Measurements from ENCODE around the gene IFI6. TPM values are rescaled to one million over a fixed set of nuclear protein-coding genes. Genes with fewer than 3 reads are reported as not detected.

IFI6 gene, protein sequence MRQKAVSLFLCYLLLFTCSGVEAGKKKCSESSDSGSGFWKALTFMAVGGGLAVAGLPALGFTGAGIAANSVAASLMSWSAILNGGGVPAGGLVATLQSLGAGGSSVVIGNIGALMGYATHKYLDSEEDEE
- 266 TPM for total RNA-seq
- 231 TPM for polyA plus RNA-seq
- long read RNA-seq, donor 1, transcript IFI6-202 (5 exons, 841 nt) = major isoform, 14 of 39 reads
- long read RNA-seq, donor 1, partial matches to known transcripts = 25 of 39 reads
- long read RNA-seq, donor 1, other reads (novel, unspliced or antisense) = 0 of 39 reads
- long read RNA-seq, donor 2, transcript IFI6-203 (5 exons, 828 nt) = minor isoform, 13 of 148 reads
- long read RNA-seq, donor 2, transcript IFI6-202 (5 exons, 841 nt) = major isoform, 127 of 148 reads
- long read RNA-seq, donor 2, partial matches to known transcripts = 6 of 148 reads
- long read RNA-seq, donor 2, other reads (novel, unspliced or antisense) = 0 of 148 reads
- long read RNA-seq, donor 3, transcript IFI6-202 (5 exons, 841 nt) = major isoform, 139 of 363 reads
- long read RNA-seq, donor 3, transcript IFI6-203 (5 exons, 828 nt) = minor isoform, 19 of 363 reads
- long read RNA-seq, donor 3, partial matches to known transcripts = 201 of 363 reads
- long read RNA-seq, donor 3, other reads (novel, unspliced or antisense) = 0 of 363 reads
- long read RNA-seq, donor 4, transcript IFI6-202 (5 exons, 841 nt) = major isoform, 54 of 63 reads
- long read RNA-seq, donor 4, transcript IFI6-203 (5 exons, 828 nt) = minor isoform, 8 of 63 reads
- long read RNA-seq, donor 4, partial matches to known transcripts = 0 of 63 reads
- long read RNA-seq, donor 4, other reads (novel, unspliced or antisense) = 0 of 63 reads
- long read RNA-seq, donor 5, transcript IFI6-202 (5 exons, 841 nt) = major isoform, 254 of 317 reads
- long read RNA-seq, donor 5, transcript IFI6-203 (5 exons, 828 nt) = minor isoform, 48 of 317 reads
- long read RNA-seq, donor 5, partial matches to known transcripts = 12 of 317 reads
- long read RNA-seq, donor 5, other reads (novel, unspliced or antisense) = 0 of 317 reads
- long read RNA-seq, donor 6, transcript IFI6-203 (5 exons, 828 nt) = minor isoform, 13 of 332 reads
- long read RNA-seq, donor 6, transcript IFI6-202 (5 exons, 841 nt) = major isoform, 91 of 332 reads
- long read RNA-seq, donor 6, partial matches to known transcripts = 227 of 332 reads
- long read RNA-seq, donor 6, other reads (novel, unspliced or antisense) = 0 of 332 reads
- long read RNA-seq, donor 7, transcript IFI6-202 (5 exons, 841 nt) = major isoform, 68 of 88 reads
- long read RNA-seq, donor 7, transcript IFI6-203 (5 exons, 828 nt) = minor isoform, 6 of 88 reads
- long read RNA-seq, donor 7, partial matches to known transcripts = 14 of 88 reads
- long read RNA-seq, donor 7, other reads (novel, unspliced or antisense) = 0 of 88 reads
- long read RNA-seq, donor 8, transcript IFI6-203 (5 exons, 828 nt) = minor isoform, 8 of 65 reads
- long read RNA-seq, donor 8, transcript IFI6-202 (5 exons, 841 nt) = major isoform, 55 of 65 reads
- long read RNA-seq, donor 8, partial matches to known transcripts = 0 of 65 reads
- long read RNA-seq, donor 8, other reads (novel, unspliced or antisense) = 0 of 65 reads
- long read RNA-seq, donor 9, transcript IFI6-202 (5 exons, 841 nt) = major isoform, 44 of 49 reads
- long read RNA-seq, donor 9, transcript IFI6-203 (5 exons, 828 nt) = minor isoform, 5 of 49 reads
- long read RNA-seq, donor 9, partial matches to known transcripts = 0 of 49 reads
- long read RNA-seq, donor 9, other reads (novel, unspliced or antisense) = 0 of 49 reads
- long read RNA-seq, donor 10, transcript IFI6-202 (5 exons, 841 nt) = major isoform, 77 of 83 reads
- long read RNA-seq, donor 10, transcript IFI6-203 (5 exons, 828 nt) = minor isoform, 6 of 83 reads
- long read RNA-seq, donor 10, partial matches to known transcripts = 0 of 83 reads
- long read RNA-seq, donor 10, other reads (novel, unspliced or antisense) = 0 of 83 reads

DNA sequence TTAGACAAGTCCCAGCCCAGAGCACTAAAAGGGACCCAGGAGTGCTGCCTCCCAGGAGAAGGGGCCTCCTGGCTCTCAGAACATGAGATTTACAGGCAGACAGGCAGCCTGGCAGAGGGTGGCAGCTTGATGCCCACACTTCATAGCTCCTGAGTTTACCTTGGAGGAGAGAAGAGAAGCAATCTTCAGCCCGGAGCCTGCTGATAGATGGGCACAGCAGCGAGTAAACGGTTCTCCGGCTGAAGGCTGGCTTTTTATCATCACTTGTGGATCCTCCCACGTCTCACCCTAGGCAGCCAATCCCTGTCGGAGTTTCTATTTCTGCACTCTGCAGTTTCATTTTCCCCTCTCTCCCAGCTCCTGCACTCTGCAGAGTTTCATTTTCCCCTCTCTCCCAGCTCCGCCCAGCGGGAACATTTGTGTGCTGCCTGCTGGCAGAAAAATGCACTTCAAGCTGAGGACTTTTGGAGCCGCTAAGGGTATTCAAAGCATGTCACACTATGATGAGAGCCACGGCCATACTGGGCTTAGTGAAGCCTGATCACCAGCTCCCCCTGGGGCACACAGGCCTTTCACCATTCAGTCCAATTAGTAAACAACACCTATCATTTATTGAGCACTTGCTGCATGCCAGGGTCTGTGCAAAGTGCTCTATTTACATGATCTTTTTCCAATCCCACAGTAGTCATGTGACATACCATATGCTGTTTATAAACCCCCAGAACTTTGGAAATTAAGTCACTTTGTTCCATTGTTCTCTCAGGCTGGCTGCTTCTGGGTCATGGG lies at the start of gene IFI6:
Gene IFI6 (minus strand): TSS at position 229 of the 786 bp plus-strand sequence. CDS start 2,878 bp downstream, outside the sequence.
- peak in 7 of 9 donors; percentile 77 to 94 (median 84) for DNase-seq (ENCODE audit: low read depth in 6 of 9, low spot score in 9 of 9)
- H3K27ac ChIP-seq (ENCODE audit: low read depth in 1 of 2, low read length in 1 of 2) = peak within 1 kb of the TSS; percentile 85 to 91
- peaks cover 7 to 9% of the 10 kb centered on the region in 2 donors for H3K36me3 ChIP-seq (ENCODE audit: control insufficient read depth in 2 of 2, insufficient read depth in 2 of 2, low read length in 1 of 2)
- under 1% methylated on average over 10 of the region's 10 CpGs for WGBS
- peak within 1 kb of the TSS; percentile 54 to 61 for H3K4me3 ChIP-seq (ENCODE audit: low read length in 2 of 2)
- peaks cover 15 to 42% of the 10 kb centered on the region in 2 donors for H3K4me1 ChIP-seq (ENCODE audit: control insufficient read depth in 2 of 2, insufficient read depth in 2 of 2, low read length in 2 of 2)
- no peaks in the 10 kb centered on the region for H3K9me3 ChIP-seq (ENCODE audit: control insufficient read depth in 2 of 2, insufficient read depth in 1 of 2, low read length in 1 of 2)
- no peaks in the 10 kb centered on the region for H3K27me3 ChIP-seq (ENCODE audit: control insufficient read depth in 2 of 2, insufficient read depth in 1 of 2, low read length in 1 of 2)

DNA sequence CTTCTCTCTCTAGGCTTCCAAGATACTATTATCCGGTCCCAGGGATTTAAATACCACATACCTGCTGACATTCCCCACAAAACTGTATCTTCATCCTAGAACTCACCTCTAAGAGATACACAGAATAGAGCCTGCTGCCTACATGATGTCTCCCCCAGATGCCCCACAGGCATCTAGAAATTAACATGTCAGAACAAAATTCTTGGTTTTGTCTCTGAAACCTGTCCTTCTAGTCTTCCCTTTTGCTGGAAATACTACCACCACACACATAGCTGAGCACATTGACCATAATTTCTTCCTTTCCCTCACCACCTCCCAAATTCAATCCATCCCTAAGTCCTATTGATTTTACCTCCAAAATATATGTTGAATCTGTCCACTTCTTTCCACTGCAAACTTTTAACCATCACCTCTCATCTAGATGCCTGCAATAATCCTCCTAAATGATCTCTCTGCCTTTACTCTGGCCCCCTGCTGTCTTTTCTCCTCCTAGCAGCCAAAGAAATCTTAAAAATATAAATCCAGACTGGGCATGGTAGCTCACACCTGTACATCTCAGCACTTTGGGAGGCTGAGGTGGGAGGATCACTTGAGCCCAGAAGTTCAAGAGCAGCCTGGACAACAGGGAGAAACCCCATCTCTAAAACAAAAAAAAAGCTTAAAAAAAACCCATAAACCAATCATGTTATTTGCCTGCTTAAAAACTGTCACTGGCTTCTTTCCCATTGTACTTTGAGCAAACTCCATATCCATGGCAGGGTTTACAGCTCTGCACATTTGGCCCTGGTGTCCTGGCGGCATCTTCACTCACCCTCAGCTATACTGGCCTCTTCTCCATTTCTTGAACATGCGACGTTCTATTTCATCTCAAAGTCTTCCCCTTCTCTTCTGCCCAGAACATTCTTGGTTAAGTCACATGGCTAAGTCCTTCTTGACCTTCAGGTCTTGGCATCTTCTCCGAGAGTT lies 47.6 kb upstream of the IFI6 start:
- WGBS = 92% methylated on average over 5 of the region's 5 CpGs
- Histone ChIP-seq H3K27ac (ENCODE audit: low read depth in 1 of 2, low read length in 1 of 2) (no peak overlapping the region), H3K27me3 (ENCODE audit: control insufficient read depth in 2 of 2, insufficient read depth in 1 of 2, low read length in 1 of 2) (no peaks in the 10 kb centered on the region), H3K36me3 (ENCODE audit: control insufficient read depth in 2 of 2, insufficient read depth in 2 of 2, low read length in 1 of 2) (no peaks in the 10 kb centered on the region), H3K9me3 (ENCODE audit: control insufficient read depth in 2 of 2, insufficient read depth in 1 of 2, low read length in 1 of 2) (no peaks in the 10 kb centered on the region), H3K4me1 (ENCODE audit: control insufficient read depth in 2 of 2, insufficient read depth in 2 of 2, low read length in 2 of 2) (no peaks in the 10 kb centered on the region), H3K4me3 (ENCODE audit: low read length in 2 of 2) (no peak overlapping the region)
- DNase-seq (ENCODE audit: low read depth in 6 of 9, low spot score in 9 of 9) = peak in 2 of 9 donors; percentile 15 to 36

DNA sequence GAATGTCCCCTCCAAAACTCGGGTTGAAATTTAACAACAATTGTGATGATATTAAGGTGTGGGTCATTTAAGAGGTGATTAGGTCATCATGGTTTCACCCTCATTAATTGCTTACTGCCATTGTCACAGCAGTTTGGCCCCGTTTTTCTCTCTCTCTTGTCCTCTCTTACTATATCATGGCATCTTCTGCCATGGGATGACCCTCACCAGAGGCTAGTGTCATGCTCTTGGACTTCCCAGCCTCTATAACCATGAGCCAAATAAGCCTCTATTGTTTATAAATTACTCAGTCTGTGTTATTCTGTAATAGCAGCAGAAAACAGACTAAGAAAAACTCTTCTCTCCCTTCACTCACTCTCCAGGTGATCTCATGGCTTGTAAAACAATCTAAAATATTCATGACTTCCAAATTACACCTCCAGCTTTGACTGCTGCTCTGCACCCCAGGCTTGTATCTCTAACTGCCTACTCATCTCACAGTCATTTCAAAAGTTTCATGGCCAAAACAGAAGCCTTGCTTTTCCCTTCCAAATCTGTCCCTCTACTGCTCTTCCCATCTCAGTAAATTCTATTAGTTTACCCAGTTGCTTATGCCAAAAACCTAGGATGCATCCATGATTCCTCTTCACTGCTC lies 44.4 kb upstream of the IFI6 start:
- no peak for DNase-seq (ENCODE audit: low read depth in 6 of 9, low spot score in 9 of 9)
- H3K27me3 ChIP-seq (ENCODE audit: control insufficient read depth in 2 of 2, insufficient read depth in 1 of 2, low read length in 1 of 2) = no peaks in the 10 kb centered on the region
- H3K4me3 ChIP-seq (ENCODE audit: low read length in 2 of 2) = no peak overlapping the region
- peaks cover 0 to 21% of the 10 kb centered on the region in 2 donors for H3K4me1 ChIP-seq (ENCODE audit: control insufficient read depth in 2 of 2, insufficient read depth in 2 of 2, low read length in 2 of 2)
- H3K9me3 ChIP-seq (ENCODE audit: control insufficient read depth in 2 of 2, insufficient read depth in 1 of 2, low read length in 1 of 2) = no peaks in the 10 kb centered on the region
- no peaks in the 10 kb centered on the region for H3K36me3 ChIP-seq (ENCODE audit: control insufficient read depth in 2 of 2, insufficient read depth in 2 of 2, low read length in 1 of 2)
- 92% methylated on average over 2 of the region's 2 CpGs for WGBS
- no peak overlapping the region for H3K27ac ChIP-seq (ENCODE audit: low read depth in 1 of 2, low read length in 1 of 2)

DNA sequence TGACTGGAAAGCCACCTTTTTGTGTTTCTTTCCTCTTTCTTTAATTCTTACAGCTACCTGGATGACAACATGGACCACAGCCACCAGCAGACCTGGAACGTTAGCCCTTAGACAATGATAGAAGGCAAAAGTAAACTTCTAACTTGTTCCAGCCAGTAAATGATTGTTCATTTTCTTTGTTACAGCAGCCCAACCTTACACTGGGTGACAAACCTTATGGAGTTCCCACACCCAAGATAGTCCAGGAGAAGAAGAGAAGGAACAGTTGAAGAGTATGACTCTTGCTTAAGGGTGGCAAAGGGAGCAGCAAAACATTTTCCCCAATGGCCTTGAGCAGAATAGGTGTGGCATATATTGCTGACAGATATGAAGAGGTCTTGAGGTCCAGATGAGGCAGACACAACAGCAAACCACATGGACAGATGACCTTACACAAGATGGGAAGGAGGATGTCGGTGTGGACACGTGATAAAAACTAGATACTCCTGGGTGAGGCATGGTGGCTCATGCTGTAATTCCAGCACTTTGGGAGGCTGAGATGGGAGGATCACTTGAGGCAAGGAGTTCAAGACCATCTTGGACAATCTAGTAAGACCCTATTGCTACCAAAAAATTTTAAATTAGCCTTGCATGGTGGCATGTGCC lies 42.0 kb upstream of the IFI6 start:
- DNase-seq (ENCODE audit: low read depth in 6 of 9, low spot score in 9 of 9) = no peak
- no peaks in the 10 kb centered on the region for H3K9me3 ChIP-seq (ENCODE audit: control insufficient read depth in 2 of 2, insufficient read depth in 1 of 2, low read length in 1 of 2)
- H3K4me3 ChIP-seq (ENCODE audit: low read length in 2 of 2) = no peak overlapping the region
- no peaks in the 10 kb centered on the region for H3K27me3 ChIP-seq (ENCODE audit: control insufficient read depth in 2 of 2, insufficient read depth in 1 of 2, low read length in 1 of 2)
- peaks cover 0 to 21% of the 10 kb centered on the region in 2 donors for H3K4me1 ChIP-seq (ENCODE audit: control insufficient read depth in 2 of 2, insufficient read depth in 2 of 2, low read length in 2 of 2)
- WGBS = 91% methylated on average over 3 of the region's 3 CpGs
- peak overlapping the region in 1 of 2 donors; percentile 69 for H3K27ac ChIP-seq (ENCODE audit: low read depth in 1 of 2, low read length in 1 of 2)
- H3K36me3 ChIP-seq (ENCODE audit: control insufficient read depth in 2 of 2, insufficient read depth in 2 of 2, low read length in 1 of 2) = no peaks in the 10 kb centered on the region

DNA sequence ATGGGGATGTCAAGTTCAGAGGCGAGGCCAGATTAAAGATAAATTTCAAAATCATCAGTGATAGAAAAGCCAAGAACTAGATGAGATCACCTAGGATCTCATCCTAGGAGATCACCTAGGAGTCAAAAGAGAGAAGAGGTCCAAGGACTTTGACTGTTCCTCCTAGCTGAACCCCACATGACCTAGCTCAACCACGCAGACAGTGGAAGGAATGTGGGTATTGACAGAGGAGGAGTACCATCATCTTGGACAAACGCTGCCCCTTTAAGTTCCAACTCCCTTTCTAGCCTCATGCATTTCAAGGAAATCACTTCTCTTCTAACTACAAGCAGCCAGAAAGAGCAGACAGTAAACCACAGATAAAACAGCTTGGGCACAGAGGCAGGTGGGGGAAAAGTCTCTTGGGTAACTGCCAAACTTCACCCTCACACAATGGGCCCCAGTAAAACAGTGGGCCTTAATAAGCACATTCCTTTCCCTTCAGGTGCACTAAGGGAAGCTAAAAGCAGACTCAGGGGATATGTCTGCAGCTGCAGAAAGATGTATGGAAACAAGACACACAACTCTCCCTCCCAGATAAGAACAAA lies 41.2 kb upstream of the IFI6 start:
- H3K4me3 ChIP-seq (ENCODE audit: low read length in 2 of 2) = no peak overlapping the region
- peak overlapping the region in 1 of 2 donors; percentile 69 for H3K27ac ChIP-seq (ENCODE audit: low read depth in 1 of 2, low read length in 1 of 2)
- no peaks in the 10 kb centered on the region for H3K9me3 ChIP-seq (ENCODE audit: control insufficient read depth in 2 of 2, insufficient read depth in 1 of 2, low read length in 1 of 2)
- H3K27me3 ChIP-seq (ENCODE audit: control insufficient read depth in 2 of 2, insufficient read depth in 1 of 2, low read length in 1 of 2) = no peaks in the 10 kb centered on the region
- 37% methylated on average over 3 of the region's 3 CpGs for WGBS
- peaks cover 0 to 21% of the 10 kb centered on the region in 2 donors for H3K4me1 ChIP-seq (ENCODE audit: control insufficient read depth in 2 of 2, insufficient read depth in 2 of 2, low read length in 2 of 2)
- DNase-seq (ENCODE audit: low read depth in 6 of 9, low spot score in 9 of 9) = peak in 1 of 9 donors; percentile 45
- no peaks in the 10 kb centered on the region for H3K36me3 ChIP-seq (ENCODE audit: control insufficient read depth in 2 of 2, insufficient read depth in 2 of 2, low read length in 1 of 2)

DNA sequence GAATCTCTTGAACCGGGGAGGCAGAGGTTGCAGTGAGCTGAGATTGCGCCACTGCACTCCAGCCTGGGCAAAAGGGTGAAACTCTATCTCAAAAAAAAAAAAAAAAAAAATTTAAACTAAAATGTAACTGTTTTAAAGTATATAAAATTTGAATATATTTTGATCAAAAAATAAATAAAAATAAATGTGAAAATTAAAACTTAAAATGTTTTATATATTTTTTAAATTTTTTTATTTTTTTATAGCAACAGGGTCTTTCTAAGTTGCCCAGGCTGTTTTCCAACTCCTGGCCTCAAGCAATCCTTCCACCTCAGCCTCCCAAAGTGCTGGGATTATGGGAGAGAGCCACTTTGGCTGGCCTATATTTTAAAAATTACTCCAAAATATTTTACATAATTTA lies 38.6 kb upstream of the IFI6 start:
- H3K9me3 ChIP-seq (ENCODE audit: control insufficient read depth in 2 of 2, insufficient read depth in 1 of 2, low read length in 1 of 2) = no peaks in the 10 kb centered on the region
- H3K4me1 ChIP-seq (ENCODE audit: control insufficient read depth in 2 of 2, insufficient read depth in 2 of 2, low read length in 2 of 2) = peaks cover 0 to 21% of the 10 kb centered on the region in 2 donors
- no peak overlapping the region for H3K4me3 ChIP-seq (ENCODE audit: low read length in 2 of 2)
- H3K27ac ChIP-seq (ENCODE audit: low read depth in 1 of 2, low read length in 1 of 2) = no peak overlapping the region
- H3K36me3 ChIP-seq (ENCODE audit: control insufficient read depth in 2 of 2, insufficient read depth in 2 of 2, low read length in 1 of 2) = no peaks in the 10 kb centered on the region
- WGBS = 98% methylated on average over 2 of the region's 2 CpGs
- no peaks in the 10 kb centered on the region for H3K27me3 ChIP-seq (ENCODE audit: control insufficient read depth in 2 of 2, insufficient read depth in 1 of 2, low read length in 1 of 2)
- DNase-seq (ENCODE audit: low read depth in 6 of 9, low spot score in 9 of 9) = no peak
